Immature natural killer cell (primary cell): ENCODE results near the gene TRIM39. TPM values are rescaled to one million over a fixed set of nuclear protein-coding genes. Genes with fewer than 3 reads are reported as not detected.

Experiments used
- polyA plus RNA-seq, 3 donors: library from polyadenylated mRNA; unstranded; fragments of 300-500 nt; fragmentation: Illumina TruSeq; gene quantifications; one replicate each; pipeline ENCODE4 v1.2.3, GENCODE V29; 2021

TRIM39 gene
- polyA plus RNA-seq, 3 donors from 2014 or later: 3.3 to 16.1 (median 10.6) TPM

Other genes starting within 250 kb of the TRIM39 start
- not detected for gene TRIM31, start 213.8 kb upstream of the TRIM39 start, polyA plus RNA-seq
- gene TRIM40, start 190.8 kb upstream of the TRIM39 start, polyA plus RNA-seq: not detected
- not detected for gene TRIM10, start 165.7 kb upstream of the TRIM39 start, polyA plus RNA-seq
- gene TRIM15, start 163.4 kb upstream of the TRIM39 start, polyA plus RNA-seq: not detected
- gene TRIM26, start 113.5 kb upstream of the TRIM39 start, polyA plus RNA-seq: 10 to 100 TPM; 11.6 to 65.0 (median 22.7) TPM
- 10 to 100 TPM; 55.3 to 57.0 (median 55.4) TPM for gene RPP21, start 18.2 kb downstream of the TRIM39 start, polyA plus RNA-seq
- 1,000 to 10,000 TPM; 2,819 to 4,179 (median 3,086) TPM for gene HLA-E, start 162.6 kb downstream of the TRIM39 start, polyA plus RNA-seq
- 10 to 100 TPM; 32.6 to 38.6 (median 35.0) TPM for gene GNL1, start 229.6 kb downstream of the TRIM39 start, polyA plus RNA-seq
- gene PRR3, start 230.4 kb downstream of the TRIM39 start, polyA plus RNA-seq: 1 to 10 TPM; 1.0 to 9.0 (median 3.6) TPM
- gene ABCF1, start 244.5 kb downstream of the TRIM39 start, polyA plus RNA-seq: 10 to 100 TPM in 2 of 3 donors, 1 to 10 TPM in 1; 4.3 to 50.1 (median 15.2) TPM